ENCODE results near the gene FOXO6.

Gene FOXO6

DNA sequence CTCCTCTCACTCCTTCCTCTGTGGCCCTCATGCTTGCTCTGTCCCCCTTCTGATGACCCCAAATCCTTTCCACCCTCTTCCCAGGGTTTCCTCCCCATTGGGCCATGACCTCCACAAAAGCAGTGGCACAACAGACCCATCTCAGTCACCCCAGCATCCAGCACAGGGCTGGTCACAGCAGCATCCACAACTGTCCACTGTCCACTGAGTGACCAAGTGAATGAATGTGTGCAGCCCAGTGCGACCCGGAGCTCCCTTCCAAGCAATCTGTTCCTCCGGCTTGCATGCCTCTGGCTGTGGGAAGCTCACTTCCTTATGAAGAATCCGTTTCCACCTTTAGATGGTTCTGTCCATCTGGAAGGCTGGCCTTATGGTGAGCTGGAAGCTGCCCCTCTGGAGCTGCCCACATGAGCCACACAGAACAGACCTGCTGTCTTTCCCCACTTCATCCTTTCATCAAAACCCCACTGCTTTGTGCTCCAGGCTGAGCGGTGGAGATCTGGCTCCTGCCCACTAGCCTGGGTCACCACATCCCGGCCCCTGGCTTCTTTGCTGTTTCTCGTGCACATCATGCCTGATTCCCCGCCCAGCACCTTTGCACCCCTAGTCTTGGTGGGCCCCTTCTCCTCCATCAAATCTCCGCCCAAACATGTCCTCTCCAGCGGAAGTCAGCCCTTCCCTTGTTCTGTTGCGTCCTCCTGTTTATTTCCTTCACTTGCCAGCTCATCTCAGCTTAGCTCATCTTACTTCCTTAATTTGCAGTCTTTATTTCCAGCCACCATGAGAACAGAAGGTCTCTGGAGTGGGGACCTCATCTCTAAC, 66.9 kb downstream of the FOXO6 start:
- POLR2A ChIA-PET: no interaction called here
- DNase-seq (ENCODE audit: extremely low spot score): no peak
- TF ChIP-seq NFRKB (IDR thresholded peaks at IDR 0.05) (no peak), ZNF384 (IDR thresholded peaks at IDR 0.05) (no peak), SUZ12 (IDR thresholded peaks at IDR 0.05) (no peak), LEF1 (IDR thresholded peaks at IDR 0.05; ENCODE audit: borderline replicate concordance) (no peak), BHLHE40 (IDR thresholded peaks at IDR 0.05; ENCODE audit: borderline replicate concordance) (no peak), HDGF (IDR thresholded peaks at IDR 0.05; ENCODE audit: borderline replicate concordance) (no peak), PKNOX1 (IDR thresholded peaks at IDR 0.05) (no peak), FOXA1 (IDR thresholded peaks at IDR 0.05) (no peak), FOXK2 (IDR thresholded peaks at IDR 0.05) (no peak), TARDBP (IDR thresholded peaks at IDR 0.05) (no peak), ELF4 (IDR thresholded peaks at IDR 0.05) (no peak), ARNT (IDR thresholded peaks at IDR 0.05) (no peak), FOXM1 (IDR thresholded peaks at IDR 0.05; ENCODE audit: borderline replicate concordance) (no peak), CTBP1 (IDR thresholded peaks at IDR 0.05; ENCODE audit: borderline replicate concordance) (no peak), SP1 (IDR thresholded peaks at IDR 0.05) (no peak)
- CTCF ChIA-PET: interaction anchor here (0.6 to 0.7 kb wide), 2 partner anchors 61 to 113 kb away, joined by 3 to 4 read pairs; no protein-coding TSS in a partner anchor

DNA sequence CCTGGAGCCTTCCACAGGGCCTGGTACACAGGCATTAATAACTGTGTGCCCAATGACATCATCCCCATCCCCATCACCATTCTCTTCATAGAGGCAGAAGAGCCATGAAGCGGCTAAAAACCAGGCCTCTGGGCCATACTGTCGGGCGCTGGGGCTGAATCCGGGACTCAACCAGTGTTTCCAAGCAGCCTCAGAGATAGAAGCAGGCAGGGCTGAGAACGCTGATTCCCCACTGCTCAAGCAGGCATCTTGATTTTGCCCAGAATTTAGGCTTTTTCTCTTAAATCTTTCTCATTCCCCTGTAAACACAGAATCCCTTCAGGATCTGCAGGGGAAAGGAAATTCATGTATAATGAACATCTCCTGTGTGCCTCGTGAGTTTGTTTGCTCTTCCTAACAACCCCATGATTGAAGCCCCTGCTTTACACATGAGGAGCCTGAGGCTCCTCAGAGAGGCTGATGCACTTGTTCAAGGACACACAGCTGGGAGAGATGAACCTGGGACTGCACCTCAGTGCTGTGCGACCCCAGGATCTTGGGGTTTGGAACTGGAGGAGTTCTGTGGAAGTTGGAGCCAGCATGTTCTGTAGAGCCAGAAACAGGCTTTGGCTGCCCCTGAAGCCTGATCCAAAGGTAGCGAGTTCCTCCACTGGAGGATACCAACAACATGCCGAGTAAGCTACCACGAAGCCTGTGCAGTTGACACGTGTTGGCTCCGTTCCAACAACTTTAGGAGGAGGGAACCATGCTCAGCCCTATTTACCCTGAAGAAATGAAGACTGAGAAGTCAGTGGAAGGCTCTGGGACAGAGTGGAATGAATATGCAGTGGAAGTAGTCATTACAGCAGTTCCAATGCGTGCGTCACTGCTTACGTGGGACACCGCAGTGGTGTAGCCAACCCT, 67.8 kb downstream of the FOXO6 start:
- TF ChIP-seq ELF4 (IDR thresholded peaks at IDR 0.05): no peak
- no peak for TF ChIP-seq TARDBP (IDR thresholded peaks at IDR 0.05)
- no peak for TF ChIP-seq L3MBTL2 (conservative IDR thresholded peaks at IDR 0.05)
- no peak for TF ChIP-seq BHLHE40 (IDR thresholded peaks at IDR 0.05; ENCODE audit: borderline replicate concordance)
- TF ChIP-seq FOXA1 (IDR thresholded peaks at IDR 0.05): no peak
- TF ChIP-seq SUZ12 (IDR thresholded peaks at IDR 0.05): no peak
- TF ChIP-seq LEF1 (IDR thresholded peaks at IDR 0.05; ENCODE audit: borderline replicate concordance): no peak
- no peak for TF ChIP-seq HDGF (IDR thresholded peaks at IDR 0.05; ENCODE audit: borderline replicate concordance)
- no peak for TF ChIP-seq PKNOX1 (IDR thresholded peaks at IDR 0.05)
- TF ChIP-seq SP1 (IDR thresholded peaks at IDR 0.05): no peak
- TF ChIP-seq ARNT (IDR thresholded peaks at IDR 0.05): no peak
- no peak for TF ChIP-seq FOXK2 (IDR thresholded peaks at IDR 0.05)
- TF ChIP-seq CTBP1 (IDR thresholded peaks at IDR 0.05; ENCODE audit: borderline replicate concordance): no peak
- TF ChIP-seq FOXM1 (IDR thresholded peaks at IDR 0.05; ENCODE audit: borderline replicate concordance): no peak
- TF ChIP-seq ZNF384 (IDR thresholded peaks at IDR 0.05): no peak
- no peak for TF ChIP-seq NFRKB (IDR thresholded peaks at IDR 0.05)
- POLR2A ChIA-PET: no interaction called here
- no peak for DNase-seq (ENCODE audit: extremely low spot score)
- CTCF ChIA-PET: interaction anchor here (0.6 to 1.6 kb wide), 3 partner anchors 62 to 146 kb away, joined by 3 to 4 read pairs (median 4); no protein-coding TSS in a partner anchor

DNA sequence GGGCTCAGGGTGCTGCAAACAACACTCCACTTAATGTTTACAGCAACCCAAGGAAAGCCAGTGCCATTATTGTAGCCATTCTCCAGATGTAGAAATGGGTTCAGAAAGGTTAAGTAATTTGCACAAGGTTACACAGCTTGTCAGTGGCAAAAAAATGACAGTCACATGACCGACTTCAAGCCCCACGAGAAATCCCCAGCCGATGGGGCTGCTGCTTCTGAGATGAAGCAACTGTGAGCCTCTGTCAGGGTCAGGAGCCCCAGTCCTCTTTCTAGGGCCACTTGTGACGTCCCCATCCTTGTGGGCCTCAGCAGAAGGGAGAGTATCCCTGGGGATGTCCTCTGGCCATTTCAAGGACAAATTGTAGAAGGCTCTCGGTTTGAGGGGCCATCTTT, 68.4 kb downstream of the FOXO6 start:
- CTCF ChIA-PET: interaction anchor here (1.6 kb wide), 1 partner anchor 147 kb away, joined by 4 read pairs; no protein-coding TSS in a partner anchor
- POLR2A ChIA-PET: no interaction called here
- TF ChIP-seq L3MBTL2 (conservative IDR thresholded peaks at IDR 0.05) (no peak), FOXK2 (IDR thresholded peaks at IDR 0.05) (no peak)
- DNase-seq (ENCODE audit: extremely low spot score): no peak

DNA sequence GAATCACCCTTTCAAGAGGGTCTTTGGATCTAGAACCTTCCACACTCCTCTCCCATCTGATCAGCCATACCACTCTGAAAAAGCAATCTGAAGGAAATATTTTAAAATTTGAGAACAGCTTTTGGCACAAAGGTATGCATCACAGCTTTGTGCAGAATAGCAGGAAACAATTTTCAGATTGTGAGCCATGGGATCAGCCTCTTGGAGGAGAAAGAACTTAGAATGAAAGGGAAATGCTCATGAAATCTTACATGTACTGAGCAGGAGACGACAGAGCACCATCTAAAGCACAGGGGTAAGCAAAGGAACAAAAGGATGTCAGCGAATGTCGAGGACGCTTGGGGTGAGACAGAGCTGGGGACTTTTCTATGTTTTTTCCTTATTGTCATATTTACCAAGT, 68.8 kb downstream of the FOXO6 start:
- CTCF ChIA-PET: interaction anchor here (1.0 to 1.6 kb wide), 2 partner anchors 12 to 147 kb away, joined by 4 to 5 read pairs; no protein-coding TSS in a partner anchor

GRCh38 chr1:41430582-41430981, 69.3 kb downstream of the FOXO6 start:
- ChIA-PET CTCF (interaction anchor here (1.0 to 1.6 kb wide), 2 partner anchors 12 to 148 kb away, joined by 4 to 5 read pairs; no protein-coding TSS in a partner anchor), POLR2A (no interaction called here)
- TF ChIP-seq FOXA1 (IDR thresholded peaks at IDR 0.05): no peak
- no peak for DNase-seq (ENCODE audit: extremely low spot score)

More for the DNA sequence above, 68.8 kb downstream of the FOXO6 start:
- POLR2A ChIA-PET: no interaction called here
- DNase-seq (ENCODE audit: extremely low spot score): no peak
- TF ChIP-seq FOXM1 (IDR thresholded peaks at IDR 0.05; ENCODE audit: borderline replicate concordance): no peak

DNA sequence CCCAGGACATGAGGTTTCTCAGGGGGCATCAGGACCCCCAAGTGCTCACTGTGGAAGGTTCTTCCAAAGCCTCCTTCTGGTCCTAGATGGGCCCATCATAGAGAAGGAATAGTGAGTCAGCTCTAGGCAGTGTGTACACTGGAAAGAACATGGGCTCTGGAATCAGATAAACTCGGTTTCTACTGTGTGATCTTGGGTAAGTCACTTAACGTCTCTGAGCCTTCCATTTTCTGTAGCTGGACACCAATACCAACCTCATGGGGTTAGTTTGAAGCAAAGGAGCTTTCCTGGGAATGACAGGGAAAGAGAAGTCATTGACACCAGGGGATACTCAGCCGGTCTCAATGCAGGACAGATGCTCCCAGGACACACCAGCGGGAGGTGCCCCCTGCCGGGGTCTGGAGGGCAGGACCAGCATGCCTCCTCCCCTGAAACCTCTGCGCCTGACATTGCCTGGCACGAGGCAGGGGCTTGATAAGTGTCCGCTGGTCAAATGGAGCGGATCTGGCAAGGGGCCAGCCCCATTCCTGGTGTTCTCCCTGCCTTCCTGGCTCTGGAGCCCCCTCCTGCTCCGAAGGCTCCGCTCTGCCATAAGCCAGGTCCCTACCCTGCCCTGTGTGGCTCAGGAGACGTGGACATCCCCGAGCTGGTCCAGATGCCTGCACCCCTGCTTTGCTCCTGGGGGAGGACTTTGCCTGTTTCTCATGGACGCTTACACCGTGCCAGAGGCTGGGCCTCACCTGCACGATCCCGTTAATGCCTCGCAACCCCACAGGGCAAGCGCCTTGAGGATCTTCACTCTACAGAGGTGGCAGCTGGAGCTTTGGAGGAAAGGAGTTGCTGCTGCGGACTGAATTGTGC, 70.5 kb downstream of the FOXO6 start:
- TF ChIP-seq ZNF384 (IDR thresholded peaks at IDR 0.05) (no peak), HDGF (IDR thresholded peaks at IDR 0.05; ENCODE audit: borderline replicate concordance) (no peak), SP1 (IDR thresholded peaks at IDR 0.05) (no peak), FOXK2 (IDR thresholded peaks at IDR 0.05) (no peak), BHLHE40 (IDR thresholded peaks at IDR 0.05; ENCODE audit: borderline replicate concordance) (no peak), ELF4 (IDR thresholded peaks at IDR 0.05) (no peak)
- POLR2A ChIA-PET: no interaction called here
- DNase-seq (ENCODE audit: extremely low spot score): no peak
- CTCF ChIA-PET: interaction anchor here (0.6 to 2.8 kb wide), 10 partner anchors 64 to 1317 kb away, joined by 3 to 17 read pairs (median 4); no protein-coding TSS in a partner anchor

All from HEK293T (cell line).